Posterior vena cava (tissue), 2 donors: ENCODE measurements around the gene TXNRD2. TPM values are rescaled to one million over a fixed set of nuclear protein-coding genes. Genes with fewer than 3 reads are reported as not detected.
A peak's percentile ranks its signal among the peaks of the same experiment; 100 is the strongest.

Experiments used
- DNase-seq: peaks from one replicate; pipeline ENCODE4 v3.0.0-alpha.2; 2020; ENCODE audit warnings: low spot score
- intact Hi-C, 2 donors: fragments of 100-400 bp; cut with DNase I; formaldehyde crosslinking; loops; one replicate each; pipeline versions ENCODE4 v1.14.1 to v1.14.2; 2022 to 2023
- total RNA-seq, 2 donors: library from RNA; stranded (reverse); fragmentation: NEBNext Ultra II Directional; extraction: Animal tissue kit (Norgen Biotek cat#: 25700); gene quantifications; one replicate each; pipeline ENCODE4 v1.2.1, GENCODE V29; 2021
- donor health status: DM: yes; HTN: yes; CAD: no.
- donor health status: DM: yes; HTN: yes; CAD: no.

TXNRD2 gene
- total RNA-seq, 2 donors from 2014 or later = 13.9 to 19.2 TPM

GRCh38 chr22:19862619-19863246 is 78.9 kb downstream of the TXNRD2 start:
- intact Hi-C loops = no loop called here
- no peak for DNase-seq

- intact Hi-C loops = no loop called here
- no peak for DNase-seq
These were observed 81.6 kb downstream of the TXNRD2 start for GRCh38 chr22:19859861-19860510.

GRCh38 chr22:19857382-19857781 is 84.2 kb downstream of the TXNRD2 start:
- intact Hi-C loops = no loop called here
- no peak for DNase-seq

GRCh38 chr22:19855504-19856409 is 85.9 kb downstream of the TXNRD2 start:
- intact Hi-C loops = no loop called here
- peak; percentile 92 for DNase-seq

- intact Hi-C loops = no loop called here
- peak; percentile 100 for DNase-seq
These were observed 86.7 kb downstream of the TXNRD2 start, which contains the start of the genes GNB1L and RTL10 for GRCh38 chr22:19854778-19855503. TSS of gene GNB1L (minus strand) at chr22:19854874. CDS start at chr22:19821355, 33,519 bp downstream. TSS of gene RTL10 (minus strand) at chr22:19854874. CDS start at chr22:19852261, 2,613 bp downstream.

GRCh38 chr22:19853879-19854777 is 87.5 kb downstream of the TXNRD2 start:
- no peak for DNase-seq

GRCh38 chr22:19853058-19853878 is 88.3 kb downstream of the TXNRD2 start:
- intact Hi-C loops = no loop called here
- DNase-seq = no peak

More at GRCh38 chr22:19853879-19854777, 87.5 kb downstream of the TXNRD2 start:
- intact Hi-C loops = no loop called here

GRCh38 chr22:19852177-19852781 is 89.3 kb downstream of the TXNRD2 start:
- DNase-seq = no peak
- intact Hi-C loops = no loop called here

GRCh38 chr22:19851291-19852176 is 90.1 kb downstream of the TXNRD2 start:
- no peak for DNase-seq
- intact Hi-C loops = no loop called here

GRCh38 chr22:19850763-19851109 is 90.9 kb downstream of the TXNRD2 start:
- intact Hi-C loops = no loop called here

GRCh38 chr22:19849835-19850762 is 91.5 kb downstream of the TXNRD2 start:
- DNase-seq = no peak
- intact Hi-C loops = no loop called here

More at GRCh38 chr22:19850763-19851109, 90.9 kb downstream of the TXNRD2 start:
- no peak for DNase-seq

- intact Hi-C loops = no loop called here
- no peak for DNase-seq
These were observed 93.1 kb downstream of the TXNRD2 start for GRCh38 chr22:19848298-19849224.

- intact Hi-C loops = no loop called here
- DNase-seq = no peak
These were observed 94.3 kb downstream of the TXNRD2 start for GRCh38 chr22:19847345-19847632.

- DNase-seq = no peak
- intact Hi-C loops = no loop called here
These were observed 94.8 kb downstream of the TXNRD2 start for GRCh38 chr22:19846620-19847344.
